PC-3 (cell line): ENCODE results near the gene PTPRF. TPM values are rescaled to one million over a fixed set of nuclear protein-coding genes. Genes with fewer than 3 reads are reported as not detected.

Experiments used
- ATAC-seq: fragments of 200-7000 bp; cut with Tn5 transposase; 2 replicates; pipeline ENCODE4 v1.9.1; 2020; ENCODE audit warnings: mild to moderate bottlenecking, moderate library complexity
- BruUV-seq: library from RNA; stranded (reverse); fragments of 400-500 nt; replicated peaks from 2 replicates; lab custom pipeline; 2021; lab: Mats Ljungman, UMichigan
- CTCF ChIA-PET: fragments of 300-600 bp; sonication (Branson Sonifier 250); formaldehyde crosslinking; loops from one replicate; lab custom pipeline; 2022; ENCODE audit warnings: antibody characterized with exemption; lab: Charles Lee
- POLR2A ChIA-PET: fragments of 300-600 bp; sonication (Branson Sonifier 250); formaldehyde crosslinking; loops from one replicate; lab custom pipeline; 2022; ENCODE audit warnings: antibody characterized with exemption; ENCODE audit not compliant: unreplicated experiment; lab: Charles Lee
- DNase-seq: peaks from one replicate; pipeline ENCODE4 v3.0.0-alpha.2; 2015
- H2AFZ ChIP-seq: fragments of 300-600 bp; sonication (generic); 2 replicates; pipeline ENCODE4 v1.6.0; 2016; ENCODE audit warnings: antibody characterized with exemption, low read length
- H3F3A ChIP-seq: fragments of 300-600 bp; sonication (generic); one replicate; pipeline ENCODE4 v1.6.0; 2017; ENCODE audit warnings: antibody characterized with exemption, low read length, control low read depth, mild to moderate bottlenecking; ENCODE audit not compliant: unreplicated experiment
- H3K27ac ChIP-seq: fragments of 300-600 bp; sonication (generic); 2 replicates; pipeline ENCODE4 v1.5.1; 2016; ENCODE audit warnings: mild to moderate bottlenecking, low read length
- H3K27me3 ChIP-seq: fragments of 300-600 bp; sonication (generic); 2 replicates; pipeline ENCODE4 v1.6.1; 2016; ENCODE audit warnings: low read length, mixed read lengths
- H3K36me3 ChIP-seq: fragments of 300-600 bp; sonication (generic); 2 replicates; pipeline ENCODE4 v1.6.1; 2016; ENCODE audit warnings: low read depth, mixed run types, low read length, mixed read lengths
- H3K4me1 ChIP-seq: fragments of 300-600 bp; sonication (generic); 2 replicates; pipeline ENCODE4 v1.5.1; 2016; ENCODE audit warnings: low read length; ENCODE audit not compliant: insufficient read depth
- H3K4me2 ChIP-seq: fragments of 300-600 bp; sonication (generic); 2 replicates; pipeline ENCODE4 v1.6.0; 2016; ENCODE audit warnings: low read length
- H3K4me3 ChIP-seq: fragments of 300-600 bp; sonication (generic); 2 replicates; pipeline ENCODE4 v1.5.1; 2016; ENCODE audit warnings: mild to moderate bottlenecking, low read length, mixed read lengths
- H3K79me2 ChIP-seq: fragments of 300-600 bp; sonication (generic); 2 replicates; pipeline ENCODE4 v1.6.1; 2017; ENCODE audit warnings: low read length, mixed read lengths
- H3K9ac ChIP-seq: fragments of 300-600 bp; sonication (generic); 2 replicates; pipeline ENCODE4 v1.6.0; 2016; ENCODE audit warnings: mild to moderate bottlenecking, low read length
- H3K9me2 ChIP-seq: fragments of 300-600 bp; sonication (generic); replicated peaks from 2 replicates; pipeline ENCODE4 v1.6.1; 2016; ENCODE audit warnings: mixed run types, low read length, mixed read lengths
- H3K9me3 ChIP-seq: fragments of 300-600 bp; sonication (generic); 2 replicates; pipeline ENCODE4 v1.6.1; 2016; ENCODE audit warnings: low read length, mixed read lengths
- H4K20me1 ChIP-seq: fragments of 300-600 bp; sonication (generic); 2 replicates; pipeline ENCODE4 v1.6.1; 2016; ENCODE audit warnings: low read length, mixed read lengths
- EZH2 ChIP-seq: fragments of 300-600 bp; sonication (generic); IDR thresholded peaks from one replicate; pipeline ENCODE4 v1.6.1; 2017; ENCODE audit warnings: antibody characterized with exemption, mild to moderate bottlenecking, low read length; ENCODE audit not compliant: unreplicated experiment
- EZH2phosphoT487 ChIP-seq: fragments of 300-600 bp; sonication (generic); IDR thresholded peaks from 2 replicates; pipeline ENCODE4 v1.6.1; 2018; ENCODE audit warnings: mild to moderate bottlenecking, antibody characterized with exemption, low read length, borderline replicate concordance
- intact Hi-C: fragments of 100-400 bp; cut with micrococcal nuclease; formaldehyde crosslinking; loops from 2 replicates; pipeline ENCODE4 v1.9.0; 2023
- total RNA-seq: library from RNA; depleted of rRNA; stranded (reverse); fragments of >200 nt; gene quantifications from 2 replicates; pipeline ENCODE4 v1.2.3, GENCODE V29; 2014
- TF ChIP-seq, protein P1 (sequence below): fragments of 300-600 bp; sonication (generic); conservative IDR thresholded peaks from 2 replicates; pipeline ENCODE4 v1.5.1; 2017; ENCODE audit warnings: antibody characterized with exemption, low read depth, mild to moderate bottlenecking, low read length

The PTPRF gene
- total RNA-seq, 1 experiment from 2014 or later: 67.4 TPM

DNA sequence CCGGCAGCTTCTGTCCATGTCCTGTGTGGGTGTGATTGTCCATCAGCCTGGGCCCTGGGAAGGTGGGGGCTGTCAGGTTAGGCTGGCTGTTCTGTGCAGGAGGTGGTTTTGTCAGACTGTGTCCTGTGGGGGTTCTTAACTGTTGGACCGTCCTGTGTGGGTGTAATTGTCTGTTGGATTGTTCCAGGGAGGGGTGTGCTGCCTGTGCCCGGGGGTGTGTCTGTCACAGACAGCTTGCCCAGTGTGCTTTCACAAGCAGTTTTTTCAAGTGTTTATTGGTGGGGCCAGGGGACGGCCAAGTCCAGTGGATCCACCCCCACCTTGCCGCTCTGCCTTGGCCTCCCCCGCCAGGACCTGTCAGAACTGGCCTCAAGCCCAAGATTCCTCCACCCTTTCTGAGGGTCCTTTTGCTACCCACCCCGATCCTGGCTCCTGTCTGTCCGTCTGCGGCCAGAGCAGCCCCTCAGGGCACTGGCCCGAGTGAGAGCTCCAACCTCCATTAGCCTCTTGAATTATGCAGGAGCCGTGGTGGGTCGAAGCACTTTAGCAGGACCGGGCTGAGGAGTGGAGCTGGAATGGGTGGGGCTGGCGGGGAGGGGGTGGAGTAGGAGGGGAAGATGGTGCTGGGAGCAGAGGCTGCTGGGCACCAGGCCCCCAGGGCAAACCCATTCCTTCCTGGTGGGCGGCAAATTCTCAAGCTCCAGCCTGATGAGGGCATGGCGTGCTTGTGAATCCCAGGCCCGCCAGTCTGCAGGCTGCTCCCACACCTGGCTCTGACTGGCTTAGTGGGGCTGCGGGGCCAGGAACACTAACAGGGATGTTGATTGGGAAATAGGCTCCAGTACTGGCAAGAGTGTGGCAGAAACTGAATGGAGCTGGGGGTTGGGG is 47.2 kb downstream of the PTPRF start:
- Histone ChIP-seq H3K9ac (no peak overlapping the region), H3K27ac (no peak overlapping the region), H3K4me3 (no peak overlapping the region), H3K79me2 (no peaks in the 10 kb centered on the region), H3K27me3 (no peaks in the 10 kb centered on the region), H3K4me2 (no peak overlapping the region), H4K20me1 (no peaks in the 10 kb centered on the region), H3F3A (no peaks in the 10 kb centered on the region), H3K36me3 (peaks cover 15% of the 10 kb centered on the region; the same call in 1 of the 2 replicates), H3K4me1 (peaks cover 14% of the 10 kb centered on the region), H3K9me3 (no peaks in the 10 kb centered on the region), H2AFZ (no peak overlapping the region), H3K9me2 (no peaks in the 10 kb centered on the region)
- no TSS peak for BruUV-seq
- DNase-seq (no peak), ATAC-seq (no peak)
- intact Hi-C loops: no loop called here
- TF ChIP-seq EZH2phosphoT487 (no peak), EZH2 (no peak)
- TF ChIP-seq, protein P1, sequence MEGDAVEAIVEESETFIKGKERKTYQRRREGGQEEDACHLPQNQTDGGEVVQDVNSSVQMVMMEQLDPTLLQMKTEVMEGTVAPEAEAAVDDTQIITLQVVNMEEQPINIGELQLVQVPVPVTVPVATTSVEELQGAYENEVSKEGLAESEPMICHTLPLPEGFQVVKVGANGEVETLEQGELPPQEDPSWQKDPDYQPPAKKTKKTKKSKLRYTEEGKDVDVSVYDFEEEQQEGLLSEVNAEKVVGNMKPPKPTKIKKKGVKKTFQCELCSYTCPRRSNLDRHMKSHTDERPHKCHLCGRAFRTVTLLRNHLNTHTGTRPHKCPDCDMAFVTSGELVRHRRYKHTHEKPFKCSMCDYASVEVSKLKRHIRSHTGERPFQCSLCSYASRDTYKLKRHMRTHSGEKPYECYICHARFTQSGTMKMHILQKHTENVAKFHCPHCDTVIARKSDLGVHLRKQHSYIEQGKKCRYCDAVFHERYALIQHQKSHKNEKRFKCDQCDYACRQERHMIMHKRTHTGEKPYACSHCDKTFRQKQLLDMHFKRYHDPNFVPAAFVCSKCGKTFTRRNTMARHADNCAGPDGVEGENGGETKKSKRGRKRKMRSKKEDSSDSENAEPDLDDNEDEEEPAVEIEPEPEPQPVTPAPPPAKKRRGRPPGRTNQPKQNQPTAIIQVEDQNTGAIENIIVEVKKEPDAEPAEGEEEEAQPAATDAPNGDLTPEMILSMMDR: no peak
- POLR2A ChIA-PET: no interaction called here
- CTCF ChIA-PET: no interaction called here

DNA sequence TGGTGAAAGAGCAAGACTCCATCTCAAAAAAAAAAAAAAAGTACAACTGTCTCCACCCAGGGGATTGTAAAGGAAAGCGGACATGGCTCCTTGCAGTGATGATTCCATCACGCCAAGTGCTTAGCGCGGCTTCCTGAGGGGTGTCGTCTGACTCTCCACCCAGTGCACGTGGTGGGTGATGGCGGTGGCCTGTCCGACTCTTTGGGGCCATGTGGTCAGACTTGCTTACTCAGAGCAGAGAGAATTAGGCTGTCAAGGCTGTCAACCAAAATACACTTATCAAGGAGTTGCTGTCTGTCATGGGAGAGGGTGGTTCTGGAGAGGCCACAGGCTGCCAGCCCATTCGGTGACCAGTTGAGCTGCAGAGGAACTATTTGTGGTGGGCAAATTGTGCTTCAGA is 49.4 kb downstream of the PTPRF start:
- ATAC-seq (no peak), DNase-seq (no peak)
- CTCF ChIA-PET: no interaction called here
- Histone ChIP-seq H4K20me1 (no peaks in the 10 kb centered on the region), H3K4me3 (no peak overlapping the region), H3F3A (no peaks in the 10 kb centered on the region), H3K9ac (no peak overlapping the region), H3K27me3 (no peaks in the 10 kb centered on the region), H2AFZ (no peak overlapping the region), H3K4me2 (no peak overlapping the region), H3K27ac (no peak overlapping the region), H3K9me3 (no peaks in the 10 kb centered on the region), H3K36me3 (peaks cover 13% of the 10 kb centered on the region; the same call in 1 of the 2 replicates), H3K4me1 (peaks cover 14% of the 10 kb centered on the region), H3K79me2 (no peaks in the 10 kb centered on the region), H3K9me2 (no peaks in the 10 kb centered on the region)
- BruUV-seq: no TSS peak
- intact Hi-C loops: no loop called here
- no peak for TF ChIP-seq EZH2phosphoT487
- TF ChIP-seq, protein P1: no peak
- TF ChIP-seq EZH2: no peak
- POLR2A ChIA-PET: no interaction called here

DNA sequence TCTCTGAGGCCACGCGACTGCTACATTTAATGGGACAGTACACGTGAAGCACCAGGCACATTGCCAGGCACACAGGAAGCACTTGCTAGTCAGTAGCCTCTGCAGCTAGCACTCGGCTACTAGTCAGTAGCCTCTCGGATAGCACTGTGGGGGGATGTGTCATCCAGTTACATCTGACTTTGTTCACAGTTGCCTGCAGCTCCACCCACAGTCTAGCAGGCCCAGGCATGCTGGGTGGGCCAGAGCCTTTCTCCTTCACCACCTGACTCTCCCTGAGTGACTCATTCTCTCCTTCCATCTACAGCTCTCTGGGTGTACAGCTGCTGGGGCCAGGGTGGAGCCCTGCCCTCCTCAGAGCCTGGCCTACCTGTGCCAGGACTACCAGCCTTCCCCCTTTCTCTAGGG is 51.5 kb downstream of the PTPRF start:
- H3K79me2 ChIP-seq: no peaks in the 10 kb centered on the region
- H3K4me1 ChIP-seq: peaks cover 14% of the 10 kb centered on the region
- DNase-seq (peak; percentile 96), ATAC-seq (peak; percentile 100)
- no peaks in the 10 kb centered on the region for H4K20me1 ChIP-seq
- POLR2A ChIA-PET: no interaction called here
- no peaks in the 10 kb centered on the region for H3F3A ChIP-seq
- intact Hi-C loops: loop anchor here (1.0 to 2.0 kb wide), 2 partner anchors 25 to 53 kb away; no protein-coding TSS in a partner anchor
- H2AFZ ChIP-seq: no peak overlapping the region
- H3K36me3 ChIP-seq: peaks cover 6% of the 10 kb centered on the region; the same call in 1 of the 2 replicates
- BruUV-seq: no TSS peak
- H3K27me3 ChIP-seq: no peaks in the 10 kb centered on the region
- H3K9ac ChIP-seq: peak overlapping the region; percentile 39
- no peaks in the 10 kb centered on the region for H3K9me3 ChIP-seq
- CTCF ChIA-PET: interaction anchor here (0.5 to 1.3 kb wide), 3 partner anchors 28 to 125 kb away, joined by 3 to 6 read pairs (median 3); no protein-coding TSS in a partner anchor
- peak overlapping the region; percentile 51 for H3K4me2 ChIP-seq
- TF ChIP-seq, protein P1: no peak
- TF ChIP-seq EZH2phosphoT487 (no peak), EZH2 (no peak)
- no peaks in the 10 kb centered on the region for H3K9me2 ChIP-seq
- peak overlapping the region; percentile 73 for H3K27ac ChIP-seq
- no peak overlapping the region for H3K4me3 ChIP-seq
